IMR-90 (cell line): Measurements from ENCODE around the gene ZBTB47. TPM values are rescaled to one million over a fixed set of nuclear protein-coding genes. Genes with fewer than 3 reads are reported as not detected.

Experiments used
- ATAC-seq: fragments of 200-7000 bp; cut with Tn5 transposase; 2 replicates; pipeline ENCODE4 v1.9.1; 2020; ENCODE audit warnings: low read depth, mild to moderate bottlenecking, moderate library complexity
- BruUV-seq: library from RNA; stranded (reverse); fragments of 400-500 nt; replicated peaks from 2 replicates; lab custom pipeline; 2021; lab: Mats Ljungman, UMichigan
- CTCF ChIA-PET: fragments of 300-600 bp; formaldehyde crosslinking; extraction: SDS; loops from one replicate; lab custom pipeline; 2021; ENCODE audit warnings: antibody characterized with exemption; lab: Yijun Ruan, JAX
- POLR2A ChIA-PET: fragments of 300-600 bp; sonication (Branson Sonifier 250); formaldehyde crosslinking; loops from one replicate; lab custom pipeline; 2022; ENCODE audit warnings: antibody characterized with exemption; ENCODE audit not compliant: unreplicated experiment; lab: Charles Lee
- DNase-seq: peaks from one replicate; pipeline ENCODE4 v3.0.0; 2013
- H2AFZ ChIP-seq: replicated peaks from 2 replicates; pipeline ENCODE3; 2013; ENCODE audit warnings: low read length, mild to moderate bottlenecking; ENCODE audit not compliant: poor library complexity
- H2AK5ac ChIP-seq: 2 replicates; pipeline ENCODE4 v1.6.1; 2013; ENCODE audit warnings: low read depth, low read length, inconsistent platforms
- H2AK9ac ChIP-seq: replicated peaks from 2 replicates; pipeline ENCODE3; 2013; ENCODE audit warnings: mild to moderate bottlenecking, low read depth, low read length, moderate library complexity; ENCODE audit not compliant: poor library complexity
- H2BK120ac ChIP-seq: 2 replicates; pipeline ENCODE4 v1.6.1; 2013; ENCODE audit warnings: low read depth, low read length, inconsistent platforms
- H2BK15ac ChIP-seq: 3 replicates; pipeline ENCODE4 v1.6.1; 2013; ENCODE audit warnings: low read depth, low read length, inconsistent platforms
- H2BK20ac ChIP-seq: 2 replicates; pipeline ENCODE4 v1.6.1; 2013; ENCODE audit warnings: low read depth, mild to moderate bottlenecking, inconsistent platforms, low read length, moderate library complexity
- H2BK5ac ChIP-seq: 2 replicates; pipeline ENCODE4 v1.6.1; 2013; ENCODE audit warnings: mild to moderate bottlenecking, low read depth, low read length, inconsistent platforms; ENCODE audit not compliant: poor library complexity, severe bottlenecking
- H3K14ac ChIP-seq: replicated peaks from 2 replicates; pipeline ENCODE4 v1.6.1; 2013; ENCODE audit warnings: low read depth, low read length, inconsistent platforms
- H3K18ac ChIP-seq: 2 replicates; pipeline ENCODE4 v1.6.1; 2013; ENCODE audit warnings: low read depth, low read length, control low read depth
- H3K23ac ChIP-seq: 2 replicates; pipeline ENCODE4 v1.6.1; 2013; ENCODE audit warnings: low read depth, low read length, inconsistent platforms
- H3K27ac ChIP-seq: 2 replicates; pipeline ENCODE4 v1.5.1; 2013; ENCODE audit warnings: mild to moderate bottlenecking, control low read depth, low read length; ENCODE audit not compliant: insufficient read depth
- H3K27me3 ChIP-seq: 2 replicates; pipeline ENCODE4 v1.6.1; 2013; ENCODE audit warnings: low read length; ENCODE audit not compliant: control insufficient read depth, insufficient read depth
- H3K36me3 ChIP-seq: 2 replicates; pipeline ENCODE4 v1.6.1; 2013; ENCODE audit warnings: low read length, mixed read lengths; ENCODE audit not compliant: control insufficient read depth, insufficient read depth
- H3K4ac ChIP-seq: 2 replicates; pipeline ENCODE4 v1.6.1; 2013; ENCODE audit warnings: low read depth, low read length, inconsistent platforms
- H3K4me1 ChIP-seq: 2 replicates; pipeline ENCODE4 v1.6.1; 2013; ENCODE audit warnings: low read length, mixed read lengths; ENCODE audit not compliant: control insufficient read depth, insufficient read depth
- H3K4me2 ChIP-seq: 2 replicates; pipeline ENCODE4 v1.6.1; 2013; ENCODE audit warnings: low read depth, mild to moderate bottlenecking, control low read depth, low read length, moderate library complexity
- H3K4me3 ChIP-seq: 2 replicates; pipeline ENCODE4 v1.5.1; 2013; ENCODE audit warnings: low read depth, mild to moderate bottlenecking, control low read depth, low read length, moderate library complexity; ENCODE audit not compliant: insufficient read depth
- H3K56ac ChIP-seq: 2 replicates; pipeline ENCODE4 v1.6.1; 2013; ENCODE audit warnings: low read length, inconsistent platforms; ENCODE audit not compliant: insufficient read depth; ENCODE audit errors: extremely low read depth
- H3K79me1 ChIP-seq, 2 experiments: 2 replicates each; pipeline ENCODE4 v1.6.1; 2013; ENCODE audit warnings: low read length in 2 of 2, inconsistent platforms in 1 of 2, low read depth in 1 of 2
- H3K9ac ChIP-seq: 2 replicates; pipeline ENCODE4 v1.6.1; 2013; ENCODE audit warnings: low read depth, low read length, control low read depth
- H3K9me1 ChIP-seq: 2 replicates; pipeline ENCODE4 v1.6.1; 2013; ENCODE audit warnings: low read length, inconsistent platforms; ENCODE audit not compliant: insufficient read depth
- H3K9me3 ChIP-seq: 2 replicates; pipeline ENCODE4 v1.6.1; 2013; ENCODE audit warnings: low read length; ENCODE audit not compliant: control insufficient read depth, insufficient read depth
- H4K20me1 ChIP-seq: 2 replicates; pipeline ENCODE4 v1.6.1; 2013; ENCODE audit warnings: low read length, inconsistent platforms; ENCODE audit not compliant: insufficient read depth
- H4K5ac ChIP-seq: 2 replicates; pipeline ENCODE4 v1.6.1; 2013; ENCODE audit warnings: mild to moderate bottlenecking, low read depth, low read length, control low read depth
- H4K8ac ChIP-seq, 2 experiments: 2 replicates each; pipeline ENCODE4 v1.6.1; 2013; ENCODE audit warnings: low read depth in 2 of 2, low read length in 2 of 2, control low read depth in 1 of 2, inconsistent platforms in 1 of 2
- H4K91ac ChIP-seq: 2 replicates; pipeline ENCODE4 v1.6.1; 2013; ENCODE audit warnings: low read depth, low read length, inconsistent platforms; ENCODE audit not compliant: insufficient read depth
- FOS ChIP-seq: fragments of 150-350 bp; IDR thresholded peaks from 2 replicates; pipeline ENCODE4 v1.6.1; 2016; ENCODE audit warnings: low read depth, low read length
- SMC3 ChIP-seq: fragments of 150-350 bp; IDR thresholded peaks from 2 replicates; pipeline ENCODE4 v1.6.1; 2016; ENCODE audit warnings: low read depth, mild to moderate bottlenecking, antibody characterized with exemption, low read length, moderate library complexity
- WGBS, 2 experiments: methylation state at CpG; one replicate each; pipeline versions ENCODE4 v1.1.5 to v1.1.7; 2013; ENCODE audit warnings: missing lambda C conversion rate in 2 of 2; ENCODE audit not compliant: insufficient read length in 1 of 2; ENCODE audit errors: extremely low coverage in 2 of 2; 5-methylcytosine and 5-hydroxymethylcytosine counted together
- dilution Hi-C: fragments of 300-500 bp; cut with HindIII; formaldehyde crosslinking; loops from one replicate; pipeline ENCODE4 v1.14.3; 2018; ENCODE audit warnings: low sequenced_read_pairs; ENCODE audit not compliant: unreplicated experiment
- in situ Hi-C: fragments of 300-500 bp; cut with MboI; formaldehyde crosslinking; loops from 3 replicates; pipeline ENCODE4 v1.14.3; 2019; ENCODE audit warnings: low sequenced_read_pairs, inconsistent platforms, mixed read lengths
- intact Hi-C: fragments of 100-400 bp; cut with micrococcal nuclease; formaldehyde crosslinking; loops from 2 replicates; pipeline ENCODE4 v1.10.0; 2022
- polyA plus RNA-seq, 3 experiments: library from polyadenylated mRNA; depleted of rRNA; stranded (reverse); fragments of >200 nt; gene quantifications; 2 replicates each; pipeline ENCODE4 v1.2.3, GENCODE V29; 2012; ENCODE audit warnings: low replicate concordance in 1 of 3
- total RNA-seq: library from RNA; depleted of rRNA; stranded (reverse); fragments of >200 nt; gene quantifications from 2 replicates; pipeline ENCODE4 v1.2.3, GENCODE V29; 2012

The ZBTB47 gene
- total and polyA plus RNA-seq, 2 of the 4 experiments (the other 2 are of a cell fraction), result 10.9 to 16.8 TPM

- ChIA-PET CTCF (no interaction called here), POLR2A (no interaction called here)
- Histone ChIP-seq H2AK9ac (peak overlapping the region; percentile 99), H3K14ac (no peak overlapping the region), H2BK120ac (no peak overlapping the region), H3K4me3 (no peak overlapping the region), H2AK5ac (peak overlapping the region; percentile 70), H3K4me1 (peaks cover 34% of the 10 kb centered on the region), H4K5ac (no peak overlapping the region), H3K23ac (no peak overlapping the region), H2BK5ac (peak overlapping the region; percentile 2), H3K36me3 (peaks cover 16% of the 10 kb centered on the region; the same call in 1 of the 2 replicates), H3K27ac (no peak overlapping the region), H2AFZ (peak overlapping the region; percentile 54), H3K56ac (no peak overlapping the region), H3K79me1 (peaks cover 25 to 70% of the 10 kb centered on the region in 2 experiments), H4K20me1 (peaks cover 42% of the 10 kb centered on the region), H3K4ac (peak overlapping the region; percentile 88), H3K9ac (no peak overlapping the region), H3K9me3 (no peaks in the 10 kb centered on the region), H4K91ac (peak overlapping the region; percentile 89; the same call in 1 of the 2 replicates), H3K4me2 (0 out of 2 replicates have a peak overlapping the region, but pooled peaks have one; percentile 88), H3K27me3 (no peaks in the 10 kb centered on the region), H3K9me1 (peaks cover 42% of the 10 kb centered on the region), H2BK20ac (no peak overlapping the region), H2BK15ac (no peak overlapping the region), H4K8ac (no peak overlapping the region; a peak in 1 of 4 replicates), H3K18ac (no peak overlapping the region)
- DNase-seq, result peak; percentile 45
- in situ Hi-C loops, result no loop called here
- no TSS peak for BruUV-seq
- dilution Hi-C loops, result no loop called here
- ATAC-seq, result no peak
- WGBS, 2 experiments, result no CpG with 5 or more reads among the region's 6 CpGs
- TF ChIP-seq SMC3 (no peak), FOS (peak; percentile 29; the same call in 1 of the 2 replicates)
- intact Hi-C loops, result loop anchor here (5.0 kb wide), 1 partner anchor 564 kb away; the partner anchor contains the start of gene TRAK1
Observed at GRCh38 chr3:42655980-42656679, 2.6 kb downstream of the ZBTB47 start.
